ENCODE measurements around the gene FAM186B. TPM values are rescaled to one million over a fixed set of nuclear protein-coding genes. Genes with fewer than 3 reads are reported as not detected.
"Not testable (repeated sequence)": the region's sequence is repeated elsewhere in the genome, so short reads cannot be mapped to it uniquely, and the experiment has no call there.

Gene FAM186B
- total RNA-seq, 1 donor from 2014 or later, result 0.65 TPM

- DNase-seq (no peak), ATAC-seq (no peak)
- no peaks in the 10 kb centered on the region for H3K36me3 ChIP-seq
- TF ChIP-seq CTCF (IDR thresholded peaks at IDR 0.05), result no peak
- H3K27me3 ChIP-seq (ENCODE audit: low read depth), result no peaks in the 10 kb centered on the region
- H3K9me3 ChIP-seq, result no peaks in the 10 kb centered on the region
- intact Hi-C loops (cut with DNase I), result no loop called here
- no peaks in the 10 kb centered on the region for H3K4me1 ChIP-seq
- H3K27ac ChIP-seq, result no peak overlapping the region
- no peak overlapping the region for H3K4me3 ChIP-seq
Measured at GRCh38 chr12:49612210-49612609, 6.8 kb upstream of the FAM186B start.

GRCh38 chr12:49610785-49611184 lies 5.3 kb upstream of the FAM186B start:
- H3K27me3 ChIP-seq (ENCODE audit: low read depth); DNase-seq; H3K36me3 ChIP-seq; H3K4me1 ChIP-seq; H3K4me3 ChIP-seq; ATAC-seq; intact Hi-C loops (cut with DNase I); H3K27ac ChIP-seq; H3K9me3 ChIP-seq: not testable (repeated sequence)

- intact Hi-C loops (cut with DNase I), result no loop called here
- DNase-seq, result no peak
- H3K9me3 ChIP-seq, result no peaks in the 10 kb centered on the region
- H3K27ac ChIP-seq, result no peak overlapping the region
- no peaks in the 10 kb centered on the region for H3K36me3 ChIP-seq
- no peak for TF ChIP-seq CTCF (IDR thresholded peaks at IDR 0.05)
- ATAC-seq, result no peak
- H3K4me1 ChIP-seq, result no peaks in the 10 kb centered on the region
- no peak overlapping the region for H3K4me3 ChIP-seq
- H3K27me3 ChIP-seq (ENCODE audit: low read depth), result no peaks in the 10 kb centered on the region
Measured at GRCh38 chr12:49609875-49610154, 4.4 kb upstream of the FAM186B start.

GRCh38 chr12:49609059-49609874 lies 3.8 kb upstream of the FAM186B start:
- ATAC-seq, result peak; percentile 80 to 94

GRCh38 chr12:49604856-49605255 lies 583 bp downstream of the FAM186B start:
- H3K27ac ChIP-seq, result no peak overlapping the region
- H3K4me3 ChIP-seq, result no peak overlapping the region
- H3K4me1 ChIP-seq, result no peaks in the 10 kb centered on the region
- H3K27me3 ChIP-seq (ENCODE audit: low read depth), result no peaks in the 10 kb centered on the region
- TF ChIP-seq CTCF (IDR thresholded peaks at IDR 0.05), result no peak
- intact Hi-C loops (cut with DNase I), result no loop called here
- no peaks in the 10 kb centered on the region for H3K9me3 ChIP-seq
- no peak for ATAC-seq
- no peak for DNase-seq
- H3K36me3 ChIP-seq, result no peaks in the 10 kb centered on the region

More at GRCh38 chr12:49609059-49609874, 3.8 kb upstream of the FAM186B start:
- Histone ChIP-seq H3K27ac (no peak overlapping the region), H3K36me3 (no peaks in the 10 kb centered on the region), H3K4me3 (no peak overlapping the region), H3K27me3 (ENCODE audit: low read depth) (no peaks in the 10 kb centered on the region), H3K4me1 (no peaks in the 10 kb centered on the region), H3K9me3 (no peaks in the 10 kb centered on the region)
- TF ChIP-seq CTCF (IDR thresholded peaks at IDR 0.05), result no peak
- DNase-seq, result peak; percentile 57
- intact Hi-C loops (cut with DNase I), result no loop called here

- Histone ChIP-seq H3K27ac (no peak overlapping the region), H3K27me3 (ENCODE audit: low read depth) (no peaks in the 10 kb centered on the region), H3K36me3 (no peaks in the 10 kb centered on the region), H3K4me1 (no peaks in the 10 kb centered on the region), H3K9me3 (no peaks in the 10 kb centered on the region), H3K4me3 (no peak overlapping the region)
- intact Hi-C loops (cut with DNase I), result no loop called here
- TF ChIP-seq CTCF (IDR thresholded peaks at IDR 0.05), result no peak
- no peak for DNase-seq
- ATAC-seq, result no peak
Measured at GRCh38 chr12:49603721-49604120, 1.7 kb downstream of the FAM186B start.

Data from lower lobe of right lung (tissue), 2 donors.